ENCODE results near the gene PARD6A. TPM values are rescaled to one million over a fixed set of nuclear protein-coding genes. Genes with fewer than 3 reads are reported as not detected.
A peak's percentile ranks its signal among the peaks of the same experiment; 100 is the strongest.

Gene PARD6A
- total and polyA plus RNA-seq, 12 donors: 1.5 to 49.1 (median 8.9) TPM

DNA sequence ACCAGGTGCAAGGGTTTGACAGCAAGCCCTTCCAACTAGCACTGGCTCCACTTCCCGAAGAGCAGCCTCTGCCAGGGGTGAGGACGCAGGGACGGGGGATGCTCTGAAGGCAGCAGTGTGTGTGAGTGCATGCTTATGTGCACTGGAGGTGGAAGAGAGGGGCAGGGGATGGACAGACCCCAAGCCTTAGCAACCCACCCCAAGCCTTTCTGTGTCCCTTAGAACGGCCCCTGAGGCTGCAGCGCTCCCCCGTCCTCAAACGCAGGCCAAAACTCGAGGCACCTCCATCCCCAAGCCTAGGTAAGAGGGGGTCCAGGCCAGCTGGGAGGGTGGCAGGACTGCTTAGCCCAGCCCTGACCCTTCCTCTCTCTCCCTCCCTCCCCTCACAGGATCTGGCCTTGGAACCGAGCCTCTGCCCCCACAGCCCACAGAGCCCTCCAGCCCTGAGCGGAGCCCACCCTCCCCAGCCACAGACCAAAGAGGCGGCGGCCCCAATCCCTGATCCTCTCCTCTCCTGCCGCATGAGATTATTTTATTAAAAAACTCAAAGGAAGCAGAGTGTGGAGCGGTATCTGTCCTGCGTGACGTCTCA is 3.6 kb upstream of the PARD6A start:
- Histone ChIP-seq H3K36me3 (replicated peaks in 1 of 2) (no peaks in the 10 kb centered on the region), H3K4me3 (no peak overlapping the region), H3K4me1 (replicated peaks in 1 of 2) (peaks cover 14 to 21% of the 10 kb centered on the region in 2 donors), H3K27ac (no peak overlapping the region), H3K27me3 (peaks cover 14% of the 10 kb centered on the region), H3K9me3 (replicated peaks in 1 of 3) (no peaks in the 10 kb centered on the region)
- no peak for DNase-seq
- TF ChIP-seq POLR2A (IDR thresholded peaks at IDR 0.05) (no peak), CTCF (IDR thresholded peaks at IDR 0.05) (no peak)
- intact Hi-C loops (cut with DNase I): loop anchor here in 1 of 2 donors (5.0 kb wide), 1 partner anchor 110 kb away; no protein-coding TSS in a partner anchor
- WGBS, 4 donors: 83 to 96% (median 93%) methylated on average over 9 to 16 of the region's 16 CpGs

GRCh38 chr16:67657751-67658518 is 2.8 kb upstream of the PARD6A start:
- H3K27ac ChIP-seq: no peak overlapping the region
- no peaks in the 10 kb centered on the region for H3K9me3 ChIP-seq (replicated peaks in 1 of 3)
- no peak overlapping the region for H3K4me3 ChIP-seq
- H3K27me3 ChIP-seq: peaks cover 14% of the 10 kb centered on the region
- H3K4me1 ChIP-seq (replicated peaks in 1 of 2): peaks cover 14 to 21% of the 10 kb centered on the region in 2 donors
- DNase-seq: no peak
- no peak for TF ChIP-seq POLR2A (IDR thresholded peaks at IDR 0.05)
- no peak for TF ChIP-seq CTCF (IDR thresholded peaks at IDR 0.05)
- WGBS, 4 donors: 92 to 96% (median 94%) methylated on average over 3 to 18 of the region's 18 CpGs
- H3K36me3 ChIP-seq (replicated peaks in 1 of 2): peaks cover 0 to 8% of the 10 kb centered on the region in 2 donors
- intact Hi-C loops (cut with DNase I): loop anchor here in 1 of 2 donors (5.0 kb wide), 1 partner anchor 111 kb away; no protein-coding TSS in a partner anchor

DNA sequence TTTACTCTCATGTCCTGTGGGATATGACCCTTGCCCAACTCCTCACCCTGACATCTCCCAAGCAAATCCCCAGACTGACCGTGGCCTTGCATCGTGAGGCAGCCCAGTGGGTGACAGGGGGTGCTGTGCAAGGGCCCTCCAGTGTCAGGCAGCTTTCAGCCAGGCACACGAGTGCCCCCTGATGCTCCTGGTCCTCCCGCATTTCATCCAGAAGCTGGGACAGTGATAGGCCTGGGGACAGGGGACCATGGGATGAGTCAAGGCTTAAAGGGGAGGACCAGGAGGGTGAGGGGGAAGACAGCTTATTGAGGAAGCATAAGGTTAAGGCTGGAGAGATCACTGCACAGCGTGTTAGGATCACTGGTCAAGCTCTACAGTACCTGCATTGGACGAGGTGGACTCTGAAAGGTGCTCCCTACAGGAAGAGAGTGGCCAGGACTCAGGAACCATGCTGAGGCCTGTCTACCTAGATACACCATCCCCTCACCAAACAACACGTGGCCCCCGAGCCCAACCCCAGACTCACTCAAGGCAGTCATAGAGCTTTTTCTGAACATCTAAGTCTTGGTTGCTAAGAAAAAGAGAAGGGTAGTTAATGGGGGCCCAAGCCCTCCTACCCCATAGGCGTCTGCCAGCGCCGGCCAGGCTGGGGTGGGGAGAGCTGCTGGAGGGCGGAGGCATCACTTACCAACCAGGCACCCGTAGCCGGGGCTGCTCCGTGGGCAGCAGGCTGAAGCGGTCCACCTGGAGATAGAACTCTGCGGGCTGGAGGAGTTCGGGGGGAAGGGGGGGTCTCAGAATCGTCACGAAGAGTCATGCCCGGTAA is 1.7 kb upstream of the PARD6A start:
- Histone ChIP-seq H3K9me3 (replicated peaks in 1 of 3) (no peaks in the 10 kb centered on the region), H3K4me3 (peak overlapping the region in 3 of 4 donors; percentile 47 to 73 (median 71)), H3K27ac (no peak overlapping the region), H3K27me3 (peaks cover 7% of the 10 kb centered on the region), H3K36me3 (replicated peaks in 1 of 2) (peaks cover 0 to 10% of the 10 kb centered on the region in 2 donors), H3K4me1 (replicated peaks in 1 of 2) (peaks cover 8 to 14% of the 10 kb centered on the region in 2 donors)
- intact Hi-C loops (cut with DNase I): loop anchor here in 1 of 2 donors (5.0 kb wide), 1 partner anchor 112 kb away; no protein-coding TSS in a partner anchor
- 38 to 45% (median 42%) methylated on average over 15 to 21 of the region's 21 CpGs for WGBS, 4 donors
- no peak for DNase-seq
- TF ChIP-seq POLR2A (IDR thresholded peaks at IDR 0.05) (no peak), CTCF (IDR thresholded peaks at IDR 0.05) (no peak)

Measured in adrenal gland (tissue), 12 donors.